Ovary (tissue), 9 donors: ENCODE results near the gene ALKBH5. TPM values are rescaled to one million over a fixed set of nuclear protein-coding genes. Genes with fewer than 3 reads are reported as not detected.
A peak's percentile ranks its signal among the peaks of the same experiment; 100 is the strongest.

Experiments used
- DNase-seq, 5 donors: peaks; one replicate each; pipeline ENCODE4 v3.0.0-alpha.2; 2019 to 2020
- H3K27ac ChIP-seq, 2 donors: fragments of 200-600 bp; one replicate each; pipeline versions ENCODE4 v1.5.1 to v1.8.0; 2019 to 2022
- H3K27me3 ChIP-seq: fragments of 200-600 bp; one replicate; pipeline ENCODE4 v1.8.0; 2022
- H3K36me3 ChIP-seq: fragments of 200-600 bp; sonication (generic); one replicate; pipeline ENCODE4 v1.5.1; 2019
- H3K4me1 ChIP-seq: one replicate; pipeline ENCODE4 v1.8.1; 2013; ENCODE audit warnings: mild to moderate bottlenecking, moderate library complexity; ENCODE audit not compliant: insufficient read depth
- H3K4me3 ChIP-seq: fragments of 200-600 bp; sonication (generic); one replicate; pipeline ENCODE4 v1.5.1; 2017
- H3K9me3 ChIP-seq, 2 donors: fragments of 200-600 bp in 1 of 2; sonication (generic) in 1 of 2; one replicate each; pipeline versions ENCODE4 v1.5.1 to v1.8.1; 2013 to 2019; ENCODE audit warnings: mild to moderate bottlenecking in 1 of 2, moderate library complexity in 1 of 2
- CTCF ChIP-seq, 3 donors: fragments of 450-650 bp in 2 of 3; fragments of 200-600 bp in 1 of 3; IDR thresholded peaks; one replicate each; pipeline versions ENCODE4 v1.5.1 to v1.8.0; 2016 to 2022; ENCODE audit warnings: antibody characterized with exemption in 3 of 3, mild to moderate bottlenecking in 1 of 3
- EP300 ChIP-seq: sonication (generic); formaldehyde crosslinking; IDR thresholded peaks from one replicate; pipeline ENCODE4 v1.6.1; 2017; ENCODE audit warnings: antibody characterized with exemption
- POLR2A ChIP-seq: fragments of 450-650 bp; IDR thresholded peaks from one replicate; pipeline ENCODE4 v1.6.1; 2017; ENCODE audit warnings: antibody characterized with exemption, mild to moderate bottlenecking, moderate library complexity
- WGBS, 3 donors: extraction: QIAGEN DNeasy Blood & Tissue Kit in 1 of 3; methylation state at CpG; one replicate each; pipeline versions ENCODE4 v1.1.5 to v1.1.7; 2013 to 2017; 5-methylcytosine and 5-hydroxymethylcytosine counted together
- intact Hi-C, 4 donors: fragments of 100-400 bp; cut with DNase I; formaldehyde crosslinking; loops; one replicate each; pipeline versions ENCODE4 v1.11.0 to v1.15.1; 2022 to 2023
- polyA plus RNA-seq, 2 donors: library from polyadenylated mRNA; stranded (reverse); fragments of 200-250 nt in 1 of 2; fragments of 350-450 nt in 1 of 2; fragmentation: Illumina TruSeq in 1 of 2; extraction: RNeasy Lipid Tissue Mini Kit (QIAGEN cat#74804) in 1 of 2; gene quantifications; one replicate each; pipeline ENCODE4 v1.2.3, GENCODE V29; 2013 to 2014
- total RNA-seq, 7 donors: library from RNA; depleted of rRNA in 2 of 7; stranded (reverse); fragments of >200 nt in 2 of 7; fragmentation: NEBNext Ultra II Directional in 3 of 7; extraction: Animal tissue kit (Norgen Biotek cat#: 25700) in 3 of 7; gene quantifications; one replicate each; pipeline versions ENCODE4 v1.1.0 to v1.2.4, GENCODE V29; 2016 to 2023
- donor health status: DM: no; HTN: no; CAD: no; lungs with moderate emphysema.
- donor health status: DM: no; HTN: no; CAD: no.
- donor health status: Bipolar disorder and iron deficiency.
- donor health status: DM: yes; HTN: yes; CAD: no.
- donor health status: DM: no; HTN: no; CAD: no.
- donor health status: DM: yes; HTN: yes; CAD: no.

The ALKBH5 gene
- total and polyA plus RNA-seq, 9 donors: 39.6 to 137 (median 102) TPM

- WGBS, 3 donors: 69 to 71% (median 69%) methylated on average over 14 of the region's 14 CpGs
- no peaks in the 10 kb centered on the region for H3K9me3 ChIP-seq
- no peaks in the 10 kb centered on the region for H3K36me3 ChIP-seq
- TF ChIP-seq CTCF (IDR thresholded peaks at IDR 0.05) (no peak), POLR2A (no peak), EP300 (no peak)
- intact Hi-C loops: no loop called here
- H3K4me1 ChIP-seq: no peaks in the 10 kb centered on the region
- no peak overlapping the region for H3K4me3 ChIP-seq
- no peak overlapping the region for H3K27ac ChIP-seq
- no peaks in the 10 kb centered on the region for H3K27me3 ChIP-seq
- peak in 1 of 5 donors; percentile 49 for DNase-seq
Observed at GRCh38 chr17:18139498-18139897, 44.1 kb upstream of the ALKBH5 start.

- DNase-seq: no peak
- Histone ChIP-seq H3K9me3 (no peaks in the 10 kb centered on the region), H3K27me3 (no peaks in the 10 kb centered on the region), H3K4me1 (no peaks in the 10 kb centered on the region), H3K36me3 (no peaks in the 10 kb centered on the region), H3K4me3 (no peak overlapping the region), H3K27ac (no peak overlapping the region)
- 51 to 63% (median 59%) methylated on average over 3 of the region's 3 CpGs for WGBS, 3 donors
- TF ChIP-seq POLR2A (no peak), CTCF (IDR thresholded peaks at IDR 0.05) (no peak), EP300 (no peak)
- intact Hi-C loops: no loop called here
Observed at GRCh38 chr17:18139949-18140348, 43.7 kb upstream of the ALKBH5 start.

DNA sequence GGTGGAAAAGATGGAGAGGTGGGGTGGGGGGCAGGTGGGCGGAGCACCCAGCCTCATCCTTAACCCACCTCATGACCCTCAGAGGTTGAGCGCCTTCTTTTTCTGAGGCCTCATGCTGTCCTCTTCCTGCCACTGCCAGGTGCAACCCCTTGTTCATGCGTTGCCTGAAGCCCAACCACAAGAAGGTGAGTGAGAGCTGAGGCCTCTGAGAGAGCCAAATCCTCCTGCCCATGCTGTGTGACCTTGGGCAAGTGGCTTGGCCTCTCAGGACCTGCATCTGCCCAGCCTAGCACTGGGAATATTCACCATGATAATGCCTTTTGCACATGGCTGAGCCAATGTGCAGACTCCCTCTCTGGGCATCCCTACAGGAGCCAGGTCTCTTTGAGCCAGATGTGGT, 43.0 kb upstream of the ALKBH5 start:
- DNase-seq: no peak
- Histone ChIP-seq H3K36me3 (no peaks in the 10 kb centered on the region), H3K9me3 (no peaks in the 10 kb centered on the region), H3K27me3 (no peaks in the 10 kb centered on the region), H3K4me1 (no peaks in the 10 kb centered on the region), H3K4me3 (no peak overlapping the region), H3K27ac (no peak overlapping the region)
- intact Hi-C loops: no loop called here
- 71 to 79% (median 72%) methylated on average over 3 of the region's 3 CpGs for WGBS, 3 donors
- TF ChIP-seq POLR2A (no peak), CTCF (IDR thresholded peaks at IDR 0.05) (no peak), EP300 (no peak)

DNA sequence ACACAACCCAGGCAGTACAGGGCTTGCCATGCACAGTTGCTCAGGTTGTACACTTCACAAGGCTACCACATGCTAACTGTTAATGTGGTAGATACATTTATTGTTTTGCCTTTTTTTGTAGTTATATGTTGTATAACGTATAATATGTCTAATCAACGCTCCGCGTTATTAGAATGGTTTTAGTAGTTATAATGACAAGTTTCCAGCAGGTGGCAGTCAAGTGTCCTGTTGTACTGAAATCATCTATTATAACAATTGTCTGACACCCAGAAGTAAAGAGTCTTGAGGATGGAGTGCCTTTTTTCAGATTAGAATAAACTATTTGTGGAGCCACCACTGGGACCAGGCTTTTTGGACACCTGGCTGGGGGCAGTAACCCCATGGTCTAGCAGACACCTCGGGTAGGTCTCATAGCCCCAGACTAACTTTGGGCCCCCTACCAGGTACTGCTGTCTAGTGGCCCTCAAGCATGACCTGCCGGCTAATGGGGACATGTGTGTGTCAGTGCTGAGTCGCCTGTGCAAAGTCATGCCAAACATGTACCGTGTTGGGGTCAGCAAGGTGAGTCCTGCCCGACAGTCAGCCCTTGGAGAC, 42.3 kb upstream of the ALKBH5 start:
- no peaks in the 10 kb centered on the region for H3K4me1 ChIP-seq
- intact Hi-C loops: no loop called here
- no peak for TF ChIP-seq EP300
- TF ChIP-seq POLR2A: no peak
- TF ChIP-seq CTCF (IDR thresholded peaks at IDR 0.05): peak; percentile 36 to 70 (median 41)
- H3K27ac ChIP-seq: no peak overlapping the region
- H3K27me3 ChIP-seq: no peaks in the 10 kb centered on the region
- no peaks in the 10 kb centered on the region for H3K36me3 ChIP-seq
- DNase-seq: no peak
- H3K9me3 ChIP-seq: no peaks in the 10 kb centered on the region
- 19 to 29% (median 26%) methylated on average over 9 of the region's 9 CpGs for WGBS, 3 donors
- no peak overlapping the region for H3K4me3 ChIP-seq
